Left ventricle myocardium inferior (tissue), 1 donor: ENCODE measurements around the gene HAPLN3. TPM values are rescaled to one million over a fixed set of nuclear protein-coding genes. Genes with fewer than 3 reads are reported as not detected.

ENCODE experiments used
- DNase-seq: peaks from one replicate; pipeline ENCODE4 v3.0.0-alpha.2; 2020
- H3K27ac ChIP-seq: fragments of 200-600 bp; replicated peaks from 2 replicates; pipeline ENCODE4 v1.8.0; 2021
- H3K27me3 ChIP-seq: fragments of 200-600 bp; 2 replicates; pipeline ENCODE4 v1.8.0; 2021; ENCODE audit warnings: low read depth
- H3K36me3 ChIP-seq: fragments of 200-600 bp; 2 replicates; pipeline ENCODE4 v1.8.0; 2021
- H3K4me1 ChIP-seq: fragments of 200-600 bp; 2 replicates; pipeline ENCODE4 v1.8.0; 2021
- H3K4me3 ChIP-seq: fragments of 200-600 bp; 2 replicates; pipeline ENCODE4 v1.8.0; 2021; ENCODE audit warnings: mild to moderate bottlenecking, moderate library complexity
- H3K9me3 ChIP-seq: fragments of 200-600 bp; replicated peaks from 2 replicates; pipeline ENCODE4 v1.8.0; 2021
- intact Hi-C: fragments of 100-400 bp; cut with micrococcal nuclease; formaldehyde crosslinking; loops from one replicate; pipeline ENCODE4 v1.11.0; 2022
- total RNA-seq: library from RNA; stranded (reverse); fragmentation: NEBNext Ultra II Directional; extraction: Animal tissue kit (Norgen Biotek cat#: 25700); gene quantifications from one replicate; pipeline ENCODE4 v1.2.1, GENCODE V29; 2021
- TF ChIP-seq, protein P1 (sequence below): fragments of 200-600 bp; IDR thresholded peaks from 2 replicates; pipeline ENCODE4 v1.8.0; 2021; ENCODE audit warnings: antibody characterized with exemption, mild to moderate bottlenecking, borderline replicate concordance
- donor health status: DM: no; HTN: yes; CAD: no; lungs with severe emphysema.

Gene HAPLN3
- total RNA-seq, 1 donor from 2014 or later = 3.2 TPM

DNA sequence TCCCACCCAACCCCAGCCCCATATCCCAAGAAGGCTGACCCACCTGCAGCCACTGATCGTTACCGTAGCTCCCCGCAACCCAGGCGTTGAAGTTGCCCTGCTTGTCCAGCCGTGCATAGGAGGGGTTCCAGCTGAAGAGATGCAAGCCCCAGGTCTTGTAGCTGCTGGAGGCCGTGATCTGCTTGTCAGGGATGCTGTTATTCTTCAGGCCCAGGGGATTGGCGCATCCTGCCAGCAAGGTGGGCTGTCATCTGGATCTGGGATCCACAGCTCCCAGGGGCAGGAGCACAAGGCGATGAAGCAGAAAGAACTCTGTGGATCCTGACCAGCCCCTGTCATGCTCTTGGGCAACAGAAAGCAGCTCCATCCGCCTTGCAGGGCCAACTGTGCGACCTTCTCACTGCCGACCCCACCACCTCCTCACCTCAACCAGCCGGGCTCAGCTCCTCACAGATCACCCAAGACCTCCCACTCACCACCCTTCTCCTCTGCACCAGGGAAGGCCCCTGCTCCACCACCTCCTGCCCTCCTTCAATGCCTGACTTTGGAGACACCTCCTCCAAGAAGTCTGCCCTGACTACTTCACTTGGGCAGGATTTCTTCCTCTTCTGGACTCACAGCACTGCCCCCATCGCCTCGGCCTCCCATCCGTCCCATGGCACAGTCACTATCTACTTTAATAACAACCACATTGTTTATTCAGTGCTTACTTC, 6.3 kb upstream of the HAPLN3 start:
- Histone ChIP-seq H3K27ac (no peak overlapping the region), H3K9me3 (no peaks in the 10 kb centered on the region), H3K27me3 (no peaks in the 10 kb centered on the region), H3K36me3 (peaks cover 72% of the 10 kb centered on the region), H3K4me3 (no peak overlapping the region), H3K4me1 (peaks cover 92% of the 10 kb centered on the region)
- DNase-seq = no peak
- intact Hi-C loops = loop anchor here (5.0 to 10.0 kb wide), 3 partner anchors 101 to 273 kb away; no protein-coding TSS in a partner anchor
- TF ChIP-seq, protein P1, sequence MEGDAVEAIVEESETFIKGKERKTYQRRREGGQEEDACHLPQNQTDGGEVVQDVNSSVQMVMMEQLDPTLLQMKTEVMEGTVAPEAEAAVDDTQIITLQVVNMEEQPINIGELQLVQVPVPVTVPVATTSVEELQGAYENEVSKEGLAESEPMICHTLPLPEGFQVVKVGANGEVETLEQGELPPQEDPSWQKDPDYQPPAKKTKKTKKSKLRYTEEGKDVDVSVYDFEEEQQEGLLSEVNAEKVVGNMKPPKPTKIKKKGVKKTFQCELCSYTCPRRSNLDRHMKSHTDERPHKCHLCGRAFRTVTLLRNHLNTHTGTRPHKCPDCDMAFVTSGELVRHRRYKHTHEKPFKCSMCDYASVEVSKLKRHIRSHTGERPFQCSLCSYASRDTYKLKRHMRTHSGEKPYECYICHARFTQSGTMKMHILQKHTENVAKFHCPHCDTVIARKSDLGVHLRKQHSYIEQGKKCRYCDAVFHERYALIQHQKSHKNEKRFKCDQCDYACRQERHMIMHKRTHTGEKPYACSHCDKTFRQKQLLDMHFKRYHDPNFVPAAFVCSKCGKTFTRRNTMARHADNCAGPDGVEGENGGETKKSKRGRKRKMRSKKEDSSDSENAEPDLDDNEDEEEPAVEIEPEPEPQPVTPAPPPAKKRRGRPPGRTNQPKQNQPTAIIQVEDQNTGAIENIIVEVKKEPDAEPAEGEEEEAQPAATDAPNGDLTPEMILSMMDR = no peak

DNA sequence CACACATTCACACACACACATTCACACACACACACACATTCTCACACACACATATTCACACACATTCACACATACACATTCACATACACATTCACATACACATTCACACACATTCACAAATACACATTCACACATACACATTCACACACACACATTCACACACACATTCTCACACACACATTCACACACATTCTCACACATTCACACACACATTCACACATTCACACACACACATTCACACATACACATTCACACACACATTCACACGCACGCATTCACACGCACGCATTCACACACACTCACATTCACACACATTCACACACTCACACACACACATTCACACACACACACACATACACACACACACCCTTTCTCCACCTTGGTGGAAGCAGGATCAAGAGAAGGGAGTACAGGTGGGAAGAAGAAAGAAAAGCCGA, 5.7 kb upstream of the HAPLN3 start:
- H3K4me1 ChIP-seq = peaks cover 92% of the 10 kb centered on the region
- DNase-seq = no peak
- H3K9me3 ChIP-seq = no peaks in the 10 kb centered on the region
- H3K27ac ChIP-seq = peak overlapping the region; percentile 48
- no peak overlapping the region for H3K4me3 ChIP-seq
- TF ChIP-seq, protein P1 = no peak
- H3K27me3 ChIP-seq = no peaks in the 10 kb centered on the region
- intact Hi-C loops = loop anchor here (5.0 to 10.0 kb wide), 3 partner anchors 101 to 274 kb away; no protein-coding TSS in a partner anchor
- peaks cover 65% of the 10 kb centered on the region for H3K36me3 ChIP-seq

DNA sequence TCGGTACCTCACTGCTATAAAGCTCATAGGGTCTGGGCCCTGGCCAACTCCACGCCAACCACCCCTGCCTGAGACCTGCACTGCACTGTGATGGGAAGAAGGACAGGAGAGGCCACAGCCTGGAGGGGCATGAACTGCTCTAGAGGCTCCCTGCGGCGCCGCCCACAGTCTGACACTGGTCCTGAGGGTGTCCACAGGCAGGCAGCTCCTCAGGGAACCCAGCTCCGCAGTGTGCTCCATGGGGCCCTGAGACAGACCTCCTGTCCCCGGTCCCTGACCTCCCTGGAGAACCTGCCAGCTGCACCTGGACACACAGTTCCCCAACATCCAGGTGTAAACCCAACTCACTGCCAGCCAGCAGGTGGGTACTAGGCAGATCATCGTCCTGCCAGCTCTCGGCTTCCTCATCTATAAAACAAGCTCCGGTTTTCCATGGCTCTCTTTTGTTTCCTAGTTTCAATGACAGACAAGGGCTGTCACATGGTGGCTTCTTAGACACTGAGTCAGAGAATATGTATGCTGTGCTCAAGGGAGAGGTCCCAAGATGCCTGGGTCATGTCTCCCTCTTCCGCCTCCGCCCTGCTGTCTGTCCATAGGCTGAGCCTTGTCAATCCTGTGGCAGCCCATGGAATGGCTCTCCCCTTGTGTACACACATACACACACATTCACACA, 5.1 kb upstream of the HAPLN3 start:
- intact Hi-C loops = loop anchor here (5.0 to 10.0 kb wide), 3 partner anchors 102 to 274 kb away; no protein-coding TSS in a partner anchor
- H3K36me3 ChIP-seq = peaks cover 59% of the 10 kb centered on the region
- no peak for DNase-seq
- H3K27ac ChIP-seq = peak overlapping the region; percentile 48
- no peaks in the 10 kb centered on the region for H3K27me3 ChIP-seq
- H3K4me3 ChIP-seq = no peak overlapping the region
- TF ChIP-seq, protein P1 = no peak
- peaks cover 92% of the 10 kb centered on the region for H3K4me1 ChIP-seq
- no peaks in the 10 kb centered on the region for H3K9me3 ChIP-seq

DNA sequence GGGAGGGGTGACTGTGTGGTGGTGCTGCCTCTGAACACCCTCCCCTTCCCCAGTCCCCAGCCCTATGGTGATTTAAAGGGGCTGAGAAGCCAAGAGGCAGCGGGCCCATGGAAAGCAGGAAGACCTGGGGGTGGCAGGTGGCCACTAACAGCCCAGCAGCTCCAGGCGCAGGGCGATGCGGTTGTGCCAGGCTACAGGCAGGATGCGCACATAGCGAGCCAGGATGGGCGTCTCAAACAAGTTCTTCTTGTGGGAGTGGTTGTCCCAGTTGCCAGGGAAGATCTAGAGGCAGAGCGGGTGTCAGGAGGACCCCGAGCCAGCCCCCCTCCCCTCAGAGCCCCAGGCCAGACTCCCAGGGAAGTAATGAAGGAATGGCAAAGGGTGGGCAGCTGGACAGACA, 3.9 kb upstream of the HAPLN3 start:
- intact Hi-C loops = no loop called here
- Histone ChIP-seq H3K27me3 (peaks cover 10% of the 10 kb centered on the region), H3K36me3 (peaks cover 53% of the 10 kb centered on the region), H3K9me3 (no peaks in the 10 kb centered on the region), H3K27ac (peak overlapping the region; percentile 91), H3K4me1 (peaks cover 92% of the 10 kb centered on the region), H3K4me3 (no peak overlapping the region)
- TF ChIP-seq, protein P1 = no peak
- DNase-seq = no peak

DNA sequence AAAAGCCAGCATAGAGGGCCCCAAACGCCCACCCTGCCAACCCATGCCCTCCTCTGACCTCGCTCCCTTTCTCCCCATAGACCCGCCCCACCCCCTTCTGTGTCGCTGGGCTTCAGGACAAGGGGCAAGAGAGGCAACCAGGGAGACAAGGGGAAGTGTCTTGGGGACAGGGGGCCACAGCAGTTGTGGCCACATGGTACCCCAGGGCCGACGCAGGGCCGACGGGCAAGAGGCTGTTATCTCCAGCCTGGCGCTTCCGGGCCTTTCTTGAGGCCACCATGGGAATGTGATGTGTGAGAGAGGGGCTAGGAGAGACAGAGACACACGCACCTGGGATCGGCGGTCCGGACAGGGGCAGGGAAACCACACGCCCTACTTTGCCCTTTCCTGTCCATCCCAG, 3.4 kb upstream of the HAPLN3 start:
- TF ChIP-seq, protein P1 = no peak
- Histone ChIP-seq H3K27ac (peak overlapping the region; percentile 91), H3K36me3 (peaks cover 48% of the 10 kb centered on the region), H3K4me1 (peaks cover 91% of the 10 kb centered on the region), H3K9me3 (no peaks in the 10 kb centered on the region), H3K27me3 (peaks cover 10% of the 10 kb centered on the region), H3K4me3 (no peak overlapping the region)
- intact Hi-C loops = no loop called here
- no peak for DNase-seq
